Cerebellar nuclear complex (tissue), 1 donor: ENCODE results near the gene SCNN1B.

Experiments
- DNase-seq, 2 experiments: peaks; one replicate each; lab custom pipeline; 2025; lab: John Stamatoyannopoulos, UW

The SCNN1B gene

GRCh38 chr16:23321206-23321875, 19.2 kb downstream of the SCNN1B start:
- no peak for DNase-seq

DNA sequence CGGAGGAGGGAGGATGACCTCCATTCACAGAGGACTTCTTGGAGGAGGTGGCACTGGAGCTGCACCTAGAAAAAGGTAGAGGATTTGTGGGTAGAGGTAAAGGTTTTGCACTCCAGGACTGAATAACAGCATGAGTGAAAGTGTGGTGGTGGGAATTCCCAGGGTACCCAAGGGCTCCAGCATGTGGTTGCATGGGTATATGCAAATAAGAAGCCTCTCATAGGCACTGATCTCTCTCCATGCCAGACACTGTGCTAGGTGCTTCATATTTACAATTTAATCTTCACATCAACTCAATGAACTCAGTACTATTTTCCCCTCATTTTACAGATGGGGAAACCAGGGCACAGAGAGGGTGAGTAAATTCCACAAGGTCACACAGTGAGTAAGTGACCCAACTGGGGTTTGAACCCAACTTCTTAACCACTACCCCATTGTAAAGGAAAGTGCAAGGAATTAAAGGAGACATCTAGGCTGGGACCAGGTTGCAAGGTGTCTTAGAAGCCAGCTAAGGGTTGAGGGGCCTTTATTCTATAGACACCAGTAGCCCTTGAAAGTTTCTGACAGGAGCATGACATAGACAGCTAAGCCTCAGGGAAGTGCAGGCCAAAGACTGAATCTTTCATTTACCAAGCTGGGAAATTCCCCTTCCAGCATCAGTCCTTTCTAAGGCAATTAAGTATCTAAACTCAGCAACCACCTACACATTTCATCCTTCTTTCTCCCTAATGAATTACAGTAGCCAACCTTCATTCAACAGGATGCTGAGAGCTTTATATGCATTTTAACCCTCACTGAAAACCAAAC, 21.3 kb downstream of the SCNN1B start:
- no peak for DNase-seq

- no peak for DNase-seq
These were observed 22.6 kb downstream of the SCNN1B start for GRCh38 chr16:23324727-23325126.

DNA sequence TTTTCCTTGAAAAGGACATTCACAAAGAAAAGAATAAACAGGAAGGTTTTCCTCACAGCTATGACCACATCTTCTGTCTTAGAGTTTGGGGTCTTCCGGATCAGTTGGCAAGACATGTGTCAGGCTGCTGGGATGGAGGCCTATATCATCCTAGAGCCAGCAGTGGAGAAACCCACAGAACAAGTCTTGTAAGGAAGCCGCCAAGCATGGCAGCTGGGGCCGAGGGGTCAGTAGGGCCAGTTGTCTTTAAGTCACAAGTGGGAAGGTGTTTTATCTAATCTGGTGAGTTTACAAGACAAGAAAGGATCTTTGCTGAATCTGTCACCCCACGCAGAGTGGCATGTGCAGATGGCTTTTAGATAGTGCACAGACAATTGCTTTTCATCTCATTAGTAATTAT, 25.7 kb downstream of the SCNN1B start:
- no peak for DNase-seq

GRCh38 chr16:23330161-23330560, 28.1 kb downstream of the SCNN1B start:
- DNase-seq: no peak

DNA sequence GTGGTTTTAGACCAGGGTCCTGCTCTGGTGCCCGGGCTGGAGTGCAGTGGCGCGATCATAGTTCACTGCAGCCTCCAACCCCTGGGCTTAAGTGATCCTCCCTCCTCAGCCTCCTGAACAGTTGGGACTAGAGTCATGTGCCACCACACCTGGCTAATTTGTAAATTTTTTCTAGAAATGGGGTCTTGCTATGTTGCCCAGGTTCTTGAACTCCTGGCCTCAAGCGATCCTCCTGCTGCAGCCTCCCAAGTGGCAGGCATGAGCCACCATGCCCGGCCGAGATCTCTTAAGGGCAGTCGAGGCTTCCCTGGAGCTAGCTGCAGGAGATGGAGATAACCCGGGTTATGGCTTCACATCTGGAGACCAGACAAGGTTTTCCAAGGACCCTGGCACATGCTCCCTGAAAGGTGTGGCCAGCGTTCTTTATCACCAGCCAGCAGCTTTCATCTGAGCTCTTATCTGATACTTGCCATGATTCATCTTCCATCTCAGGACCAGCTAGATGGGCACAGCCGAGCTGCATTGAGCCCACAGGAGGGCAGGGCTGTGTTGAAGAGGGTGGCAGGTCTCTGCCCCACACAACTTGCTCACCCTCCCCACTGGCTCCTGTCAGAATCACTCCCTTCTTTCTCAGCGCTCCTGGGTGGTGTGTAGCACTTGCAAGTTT, 28.6 kb downstream of the SCNN1B start:
- DNase-seq: no peak

DNA sequence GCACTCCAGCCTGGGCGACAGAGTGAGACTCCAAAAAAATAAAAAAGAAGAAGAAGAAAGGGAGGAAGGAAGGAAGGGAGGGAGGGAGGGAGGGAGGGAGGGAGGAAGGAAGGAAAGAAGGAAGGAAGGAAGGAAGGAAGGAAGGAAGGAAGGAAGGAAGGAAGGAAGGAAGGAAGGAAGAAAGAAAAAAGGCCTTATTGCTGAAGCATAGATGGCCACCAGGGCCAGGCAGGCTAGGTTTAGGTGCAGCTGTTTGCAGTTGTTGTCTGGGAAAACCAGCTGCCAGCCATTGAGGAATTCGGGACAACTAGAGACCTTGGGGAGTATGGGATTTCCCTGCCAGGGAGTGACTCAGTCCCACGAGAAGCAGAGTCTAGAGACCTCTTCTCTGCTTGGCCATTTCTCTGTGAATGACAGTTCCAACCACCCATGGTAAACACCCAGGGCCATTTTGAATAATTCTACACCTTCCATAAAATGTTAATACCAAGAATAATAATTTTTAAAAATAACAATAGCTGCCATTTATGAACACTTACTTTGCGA, 31.0 kb downstream of the SCNN1B start:
- no peak for DNase-seq

DNA sequence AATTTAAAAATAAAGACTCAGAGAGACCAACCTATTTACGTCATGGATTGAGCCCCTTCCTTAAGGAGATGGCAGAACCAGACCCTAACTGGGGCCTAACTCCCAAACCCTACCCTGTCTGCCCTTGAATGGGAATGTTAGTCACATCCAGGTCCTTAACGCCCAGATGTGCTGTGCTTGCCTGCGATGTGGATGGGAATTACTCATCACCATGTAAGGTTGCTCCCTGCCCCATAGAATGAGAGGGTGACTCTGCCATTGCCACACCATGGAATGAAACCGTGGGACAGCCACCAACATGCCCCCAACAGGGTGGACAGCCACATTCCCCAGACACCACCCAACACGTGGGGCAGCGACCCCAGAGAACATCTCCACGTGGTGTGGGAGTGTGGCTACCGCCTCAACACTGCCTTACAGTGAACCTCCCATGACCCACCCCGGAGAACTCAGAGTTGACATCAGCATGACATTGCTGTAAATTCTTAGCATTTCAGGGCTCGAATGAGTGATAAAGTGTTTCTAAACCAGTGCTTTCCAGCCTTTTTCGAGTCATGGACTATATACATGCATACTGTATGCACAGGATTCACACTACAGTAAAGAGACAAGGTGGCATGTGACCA, 31.8 kb downstream of the SCNN1B start:
- DNase-seq: no peak

- DNase-seq: no peak
These were observed 32.4 kb downstream of the SCNN1B start for GRCh38 chr16:23334457-23334853.

GRCh38 chr16:23334950-23335349, 32.8 kb downstream of the SCNN1B start:
- no peak for DNase-seq

- DNase-seq: no peak
These were observed 35.9 kb downstream of the SCNN1B start for GRCh38 chr16:23337836-23338550.

- DNase-seq: no peak
These were observed 37.7 kb downstream of the SCNN1B start for GRCh38 chr16:23339787-23340186.

DNA sequence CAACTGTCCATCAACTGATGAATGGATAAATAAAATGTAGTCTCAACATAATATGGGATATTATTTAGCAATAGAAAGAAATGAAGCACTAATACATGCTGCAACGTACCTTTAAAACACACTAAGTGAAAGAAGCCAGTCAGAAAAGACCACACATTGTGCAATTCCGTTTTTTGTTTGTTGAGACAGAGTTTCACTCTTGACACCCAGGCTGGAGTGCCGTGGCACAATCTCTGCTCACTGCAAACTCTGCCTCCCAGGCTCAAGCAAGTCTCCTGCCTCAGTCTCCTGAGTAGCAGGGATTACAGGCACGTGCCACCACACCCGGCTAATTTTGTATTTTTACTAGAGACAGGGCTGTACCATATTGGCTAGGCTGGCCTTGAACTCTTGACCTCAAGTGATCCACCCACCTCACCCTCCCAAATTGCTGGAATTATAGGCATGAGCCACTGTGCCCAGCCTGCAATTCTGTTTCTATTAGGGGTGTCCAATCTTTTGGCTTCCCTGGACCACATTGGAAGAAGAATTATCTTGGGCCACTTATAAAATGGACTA, 40.1 kb downstream of the SCNN1B start:
- no peak for DNase-seq

GRCh38 chr16:23343643-23344612, 41.8 kb downstream of the SCNN1B start:
- no peak for DNase-seq

- DNase-seq: no peak
These were observed 43.1 kb downstream of the SCNN1B start for GRCh38 chr16:23345237-23345636.

DNA sequence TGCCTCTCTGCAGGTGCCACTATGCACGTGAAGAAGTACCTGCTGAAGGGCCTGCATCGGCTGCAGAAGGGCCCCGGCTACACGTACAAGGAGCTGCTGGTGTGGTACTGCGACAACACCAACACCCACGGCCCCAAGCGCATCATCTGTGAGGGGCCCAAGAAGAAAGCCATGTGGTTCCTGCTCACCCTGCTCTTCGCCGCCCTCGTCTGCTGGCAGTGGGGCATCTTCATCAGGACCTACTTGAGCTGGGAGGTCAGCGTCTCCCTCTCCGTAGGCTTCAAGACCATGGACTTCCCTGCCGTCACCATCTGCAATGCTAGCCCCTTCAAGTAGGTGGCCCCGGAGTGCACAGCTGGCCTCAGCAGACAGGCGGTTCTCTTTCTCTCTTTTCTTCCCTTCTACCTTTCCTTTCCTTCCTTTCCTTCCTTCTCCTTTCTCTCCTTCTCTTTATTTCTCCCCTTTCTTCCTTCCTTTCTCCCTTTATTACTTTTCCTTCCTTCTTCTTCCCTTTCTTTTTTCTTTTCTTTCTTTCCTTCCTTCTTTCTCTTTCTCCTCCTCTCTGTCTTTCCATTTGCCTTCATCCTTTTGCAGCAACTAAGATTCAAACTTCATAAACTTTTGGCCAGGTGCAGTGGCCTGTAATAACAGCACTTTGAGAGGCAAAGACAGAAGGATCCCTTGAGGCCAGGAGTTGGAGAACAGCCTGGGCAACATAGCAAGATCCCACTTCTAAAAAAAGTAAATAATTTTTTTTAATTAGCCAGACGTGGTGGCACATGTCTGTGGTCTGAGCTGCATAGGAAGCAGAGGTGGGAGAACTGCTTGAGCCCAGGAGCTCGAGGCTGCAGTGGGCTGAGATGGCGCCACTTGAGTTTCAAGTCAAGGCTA, 46.7 kb downstream of the SCNN1B start:
- no peak for DNase-seq

- DNase-seq: no peak
These were observed 49.3 kb downstream of the SCNN1B start for GRCh38 chr16:23351360-23351759.

DNA sequence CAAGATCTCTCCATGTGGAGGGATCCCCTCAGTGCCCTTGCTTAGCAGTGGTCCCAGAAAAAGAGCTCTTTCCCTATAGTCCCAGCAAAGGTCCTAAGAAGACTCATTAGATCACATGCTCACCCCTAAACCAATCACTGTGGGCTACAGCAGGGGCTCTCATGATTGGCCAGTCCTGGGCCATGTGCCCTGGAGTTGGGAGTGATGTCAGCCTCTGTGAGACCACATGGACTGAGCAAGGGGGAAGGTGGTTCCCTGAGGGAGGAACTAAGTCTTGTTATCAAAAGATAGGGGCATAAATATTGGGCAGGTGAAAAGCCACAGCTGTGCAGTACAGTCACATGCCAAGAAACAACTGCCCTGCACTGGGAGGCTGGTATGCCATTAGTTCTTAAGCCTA, 51.3 kb downstream of the SCNN1B start:
- DNase-seq: no peak

GRCh38 chr16:23354246-23354645, 52.1 kb downstream of the SCNN1B start:
- no peak for DNase-seq
